ENCODE data around the gene TFR2.
A peak's percentile ranks its signal among the peaks of the same experiment; 100 is the strongest.

TFR2 gene

DNA sequence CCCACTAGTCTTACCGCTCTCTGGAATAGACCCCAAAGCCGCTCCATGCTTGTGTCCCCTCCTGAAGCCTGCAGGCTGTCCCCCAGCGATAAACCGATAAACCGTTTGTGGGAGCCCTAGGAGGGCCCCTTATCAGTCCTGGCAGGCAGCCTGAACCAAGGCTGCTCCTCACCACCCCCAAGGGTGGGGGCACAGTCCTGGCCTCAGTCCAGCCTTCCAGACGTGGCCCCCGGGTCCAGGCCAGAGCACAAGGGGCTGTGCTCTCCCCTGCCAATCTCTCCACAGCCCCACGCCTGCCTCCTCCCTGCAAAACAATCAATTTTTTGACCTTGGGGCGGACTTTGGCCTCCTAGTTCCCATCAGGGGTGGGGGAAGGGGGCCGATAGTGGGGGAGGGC is at the start of gene TFR2:
TSS of gene TFR2 (minus strand) at position 90 of the 397 bp plus-strand sequence. CDS start at position 47, 43 bp downstream.
- TF ChIP-seq GATA1 (IDR thresholded peaks at IDR 0.05; ENCODE audit: low read depth, low read length) (peak; percentile 90), POLR2A (IDR thresholded peaks at IDR 0.05; ENCODE audit: low read length) (peak; percentile 59)
- DNase-seq = peak; percentile 96 to 99

DNA sequence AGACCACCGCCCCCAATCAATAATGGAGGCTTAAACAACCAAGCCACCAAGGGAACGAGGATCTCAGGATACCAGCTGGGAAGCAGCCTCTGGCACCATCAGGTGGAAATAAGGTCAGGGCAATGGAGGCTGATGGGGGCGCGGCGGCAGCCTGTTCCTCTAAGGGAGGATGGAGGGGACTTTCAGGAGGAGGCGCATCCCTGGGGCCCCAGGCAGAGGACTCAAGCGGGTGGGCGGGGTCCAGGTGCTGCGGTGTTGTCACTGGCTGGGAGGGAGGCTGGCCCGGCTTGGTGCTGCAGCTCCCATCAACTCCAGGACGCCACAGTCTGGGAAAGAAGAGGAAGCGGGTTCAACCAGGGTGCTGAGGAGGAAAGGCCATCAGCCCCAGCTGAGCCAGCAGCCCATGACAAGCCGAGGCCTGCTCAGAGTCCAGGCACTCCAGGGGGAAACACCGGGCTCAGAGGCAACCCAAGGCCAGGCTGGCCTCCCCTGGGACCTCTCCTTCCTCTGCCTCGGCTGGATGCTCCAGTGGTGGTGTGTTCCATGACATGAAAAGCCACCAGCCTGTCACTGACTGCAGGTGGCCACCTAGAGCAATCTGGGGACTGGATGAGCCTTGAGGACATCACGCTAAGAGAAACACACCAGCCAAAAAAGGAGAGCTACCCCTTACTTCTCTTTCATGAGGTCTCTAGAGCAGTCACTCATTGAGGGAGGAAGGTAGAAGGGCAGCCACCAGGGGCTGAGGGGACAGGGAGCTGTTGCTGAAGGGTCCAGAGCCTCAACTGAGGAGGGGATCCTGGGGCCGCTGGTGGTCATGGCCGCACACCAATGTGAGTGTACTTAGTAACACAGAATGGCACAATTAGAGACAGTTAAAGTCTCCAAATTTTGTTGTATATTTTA is 48.1 kb upstream of the TFR2 start:
- no peak for DNase-seq
- TF ChIP-seq GATA1 (IDR thresholded peaks at IDR 0.05; ENCODE audit: low read depth, low read length) (no peak), POLR2A (IDR thresholded peaks at IDR 0.05; ENCODE audit: low read length) (no peak)

DNA sequence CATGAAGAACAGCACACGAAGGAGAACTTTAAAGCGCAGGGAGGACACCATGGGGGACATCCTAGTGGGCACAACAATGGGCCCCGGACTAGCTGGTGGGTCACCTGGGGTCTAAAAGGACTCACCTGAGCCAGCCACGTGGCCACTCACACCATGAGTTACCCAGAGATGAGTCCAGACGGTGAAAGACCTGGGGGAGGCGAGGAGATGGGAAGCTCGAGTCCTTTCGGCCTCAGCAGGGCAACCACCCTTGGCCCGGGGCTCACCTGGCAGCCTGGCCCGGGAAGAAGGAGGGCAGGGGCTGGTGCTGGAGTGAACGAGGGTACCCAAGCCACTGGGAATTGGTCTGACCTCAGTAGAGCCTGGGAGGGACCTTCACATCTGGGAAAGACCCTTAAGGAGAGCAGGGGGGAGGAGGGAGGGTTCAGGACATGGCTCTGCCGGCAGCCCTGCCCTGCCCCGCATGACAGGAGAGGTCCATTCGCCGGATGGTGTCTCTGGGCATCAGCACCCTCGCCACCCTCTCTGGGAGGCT is 47.0 kb upstream of the TFR2 start:
- DNase-seq = no peak
- TF ChIP-seq GATA1 (IDR thresholded peaks at IDR 0.05; ENCODE audit: low read depth, low read length) (no peak), POLR2A (IDR thresholded peaks at IDR 0.05; ENCODE audit: low read length) (no peak)

DNA sequence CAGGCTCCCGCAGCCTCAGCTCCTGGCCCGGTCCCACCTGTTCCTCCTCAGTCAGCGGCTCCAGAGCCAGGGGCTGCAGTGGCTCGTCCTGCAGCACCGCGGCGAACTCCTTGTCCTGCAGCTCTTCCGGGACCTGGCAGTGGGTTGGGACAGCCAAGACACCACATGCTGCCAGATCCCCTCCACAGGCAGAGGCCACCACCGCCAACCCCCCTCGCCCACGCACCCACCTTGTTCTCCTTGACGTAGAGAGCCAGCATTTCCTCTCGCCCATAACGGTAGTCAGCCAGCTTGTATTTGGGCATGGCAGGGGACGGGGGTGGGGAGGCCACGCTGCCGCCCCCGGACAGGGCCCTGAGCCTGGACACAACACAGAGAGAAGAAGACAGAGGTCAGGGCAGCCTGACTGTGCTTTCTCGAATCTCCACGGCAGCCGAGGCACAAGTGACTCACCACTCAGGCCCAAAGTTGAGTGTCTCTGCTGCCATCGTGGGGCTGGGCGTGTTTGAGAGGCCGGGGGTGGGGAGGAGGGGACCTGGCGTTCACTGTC is 46.5 kb upstream of the TFR2 start:
- TF ChIP-seq GATA1 (IDR thresholded peaks at IDR 0.05; ENCODE audit: low read depth, low read length) = no peak
- no peak for TF ChIP-seq POLR2A (IDR thresholded peaks at IDR 0.05; ENCODE audit: low read length)
- no peak for DNase-seq

GRCh38 chr7:100687261-100687660 is 45.9 kb upstream of the TFR2 start:
- DNase-seq = no peak
- no peak for TF ChIP-seq GATA1 (IDR thresholded peaks at IDR 0.05; ENCODE audit: low read depth, low read length)
- no peak for TF ChIP-seq POLR2A (IDR thresholded peaks at IDR 0.05; ENCODE audit: low read length)

DNA sequence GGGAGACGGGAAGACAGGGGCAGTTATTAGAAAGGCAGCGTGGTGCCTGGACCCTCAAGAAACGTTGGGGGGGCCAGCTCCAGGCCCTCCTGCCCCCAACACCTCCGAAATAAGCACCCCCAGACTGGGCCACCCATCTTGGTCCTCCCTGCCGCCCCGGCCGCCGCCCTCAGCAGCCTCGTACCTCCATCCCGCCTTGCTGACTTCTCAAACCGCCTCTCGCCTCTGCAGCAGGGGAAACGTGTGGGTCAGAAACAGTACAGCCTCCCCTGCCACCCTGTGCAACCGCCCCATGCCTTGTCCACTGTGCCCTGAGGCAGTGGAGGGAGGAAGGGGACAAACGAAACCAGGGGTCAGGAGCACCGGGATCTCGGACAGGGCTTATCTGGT is 45.5 kb upstream of the TFR2 start:
- TF ChIP-seq POLR2A (IDR thresholded peaks at IDR 0.05; ENCODE audit: low read length) = no peak
- no peak for TF ChIP-seq GATA1 (IDR thresholded peaks at IDR 0.05; ENCODE audit: low read depth, low read length)
- no peak for DNase-seq

DNA sequence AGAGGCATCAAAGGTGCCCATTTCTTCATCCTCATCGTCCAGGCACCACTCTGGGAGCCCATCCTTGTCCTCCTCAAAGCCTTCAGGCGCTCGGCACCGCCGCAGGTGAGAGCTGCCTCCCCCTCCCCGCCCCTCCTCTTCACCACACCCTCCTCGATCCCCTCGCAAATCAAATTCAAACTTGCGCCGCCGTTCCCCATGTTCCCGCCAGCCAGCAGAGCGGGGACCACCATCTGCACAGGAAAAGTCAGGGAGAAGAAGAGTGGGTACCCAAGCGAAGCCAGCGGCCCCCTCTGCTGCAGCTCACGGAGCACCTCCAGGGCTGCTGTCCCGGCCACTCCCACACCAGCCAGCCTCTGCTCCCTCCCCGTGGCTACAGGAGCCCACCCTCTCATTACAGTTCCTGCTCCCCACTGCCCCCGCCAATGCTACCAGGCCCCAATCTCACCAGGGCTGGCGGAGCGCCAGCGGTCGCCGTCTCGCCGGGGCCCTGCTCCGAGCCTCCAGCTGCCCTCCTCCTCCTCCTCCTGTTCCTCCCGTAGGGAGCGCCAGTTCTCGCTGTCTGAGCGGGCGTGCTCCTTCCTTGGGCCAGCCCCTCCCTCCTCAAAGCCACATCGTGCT is 45.0 kb upstream of the TFR2 start:
- DNase-seq = no peak

GRCh38 chr7:100685631-100686145 is 44.3 kb upstream of the TFR2 start:
- no peak for DNase-seq
- no peak for TF ChIP-seq POLR2A (IDR thresholded peaks at IDR 0.05; ENCODE audit: low read length)
- TF ChIP-seq GATA1 (IDR thresholded peaks at IDR 0.05; ENCODE audit: low read depth, low read length) = no peak

More for the DNA sequence above, 45.0 kb upstream of the TFR2 start:
- TF ChIP-seq GATA1 (IDR thresholded peaks at IDR 0.05; ENCODE audit: low read depth, low read length) (no peak), POLR2A (IDR thresholded peaks at IDR 0.05; ENCODE audit: low read length) (no peak)

- no peak for DNase-seq
- TF ChIP-seq POLR2A (IDR thresholded peaks at IDR 0.05; ENCODE audit: low read length) = no peak
- no peak for TF ChIP-seq GATA1 (IDR thresholded peaks at IDR 0.05; ENCODE audit: low read depth, low read length)
Measured at GRCh38 chr7:100685049-100685605, 43.8 kb upstream of the TFR2 start.

DNA sequence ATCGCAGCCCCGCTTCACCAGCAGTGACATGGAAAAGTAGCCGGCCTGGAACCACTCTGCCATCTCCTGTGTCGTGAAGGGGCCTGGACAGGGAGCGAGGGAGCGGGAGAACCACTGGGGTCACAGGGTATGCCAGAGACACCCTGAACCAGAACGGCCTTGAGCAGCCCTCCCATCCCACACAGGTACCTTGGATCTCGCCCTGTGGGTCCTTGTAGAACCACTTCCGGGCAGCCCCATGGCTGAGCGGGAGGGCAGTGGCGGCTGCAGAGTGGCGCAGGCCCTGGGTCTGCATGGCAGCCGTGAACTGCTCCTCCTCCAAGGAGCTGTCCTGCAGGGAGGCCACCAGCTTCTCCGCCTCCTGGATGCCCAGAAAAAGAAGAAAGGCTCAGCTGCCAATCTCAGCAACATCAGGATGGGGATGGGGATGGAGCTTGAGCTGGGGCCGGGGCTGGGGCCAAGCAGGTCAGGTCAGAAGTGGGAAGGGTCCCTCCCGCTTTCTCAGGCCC is 43.2 kb upstream of the TFR2 start:
- no peak for DNase-seq
- TF ChIP-seq POLR2A (IDR thresholded peaks at IDR 0.05; ENCODE audit: low read length) = no peak
- TF ChIP-seq GATA1 (IDR thresholded peaks at IDR 0.05; ENCODE audit: low read depth, low read length) = no peak

DNA sequence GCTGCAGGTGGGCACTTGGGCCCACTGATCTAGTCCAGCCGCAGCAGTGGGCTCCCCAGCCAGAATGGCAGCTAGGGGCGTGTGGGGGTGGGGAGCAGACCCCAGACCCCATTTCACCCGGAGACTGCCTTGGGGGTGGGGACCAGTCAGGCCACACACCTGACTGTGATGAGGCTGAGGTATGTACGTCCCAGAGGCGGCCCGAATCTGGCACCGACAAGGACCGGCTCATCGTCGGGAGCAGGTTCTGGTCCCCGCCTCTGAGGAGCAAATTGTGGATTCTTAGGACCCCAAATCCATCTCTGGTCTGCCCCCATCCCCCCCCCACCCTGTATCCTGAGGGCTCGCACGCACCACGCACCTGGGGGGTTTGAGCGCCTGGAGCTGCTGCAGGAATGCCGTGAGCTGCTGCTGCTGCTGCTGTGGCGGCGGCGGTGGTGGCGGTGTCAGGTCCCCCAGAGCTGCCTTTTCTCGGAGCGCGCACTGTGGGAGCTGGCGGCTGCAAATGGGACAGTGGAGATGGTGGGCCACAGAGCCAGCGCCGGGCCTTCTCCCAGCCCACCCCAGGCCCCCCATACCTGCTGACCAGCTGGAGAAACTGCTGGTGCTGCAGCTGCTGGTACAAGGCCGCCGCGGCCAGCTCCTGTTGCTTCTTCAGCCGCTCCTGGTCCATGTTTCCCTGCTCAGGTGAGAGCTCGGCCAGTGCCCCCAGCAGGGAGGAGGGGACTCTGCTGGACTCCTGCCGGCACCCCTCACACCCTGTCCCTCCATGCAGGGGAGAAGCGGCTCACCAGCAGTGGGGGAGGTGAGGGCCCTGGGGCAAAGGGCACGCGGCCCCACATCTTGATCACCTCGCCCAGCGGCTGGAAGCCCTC is 42.5 kb upstream of the TFR2 start:
- TF ChIP-seq POLR2A (IDR thresholded peaks at IDR 0.05; ENCODE audit: low read length) (no peak), GATA1 (IDR thresholded peaks at IDR 0.05; ENCODE audit: low read depth, low read length) (no peak)
- no peak for DNase-seq

DNA sequence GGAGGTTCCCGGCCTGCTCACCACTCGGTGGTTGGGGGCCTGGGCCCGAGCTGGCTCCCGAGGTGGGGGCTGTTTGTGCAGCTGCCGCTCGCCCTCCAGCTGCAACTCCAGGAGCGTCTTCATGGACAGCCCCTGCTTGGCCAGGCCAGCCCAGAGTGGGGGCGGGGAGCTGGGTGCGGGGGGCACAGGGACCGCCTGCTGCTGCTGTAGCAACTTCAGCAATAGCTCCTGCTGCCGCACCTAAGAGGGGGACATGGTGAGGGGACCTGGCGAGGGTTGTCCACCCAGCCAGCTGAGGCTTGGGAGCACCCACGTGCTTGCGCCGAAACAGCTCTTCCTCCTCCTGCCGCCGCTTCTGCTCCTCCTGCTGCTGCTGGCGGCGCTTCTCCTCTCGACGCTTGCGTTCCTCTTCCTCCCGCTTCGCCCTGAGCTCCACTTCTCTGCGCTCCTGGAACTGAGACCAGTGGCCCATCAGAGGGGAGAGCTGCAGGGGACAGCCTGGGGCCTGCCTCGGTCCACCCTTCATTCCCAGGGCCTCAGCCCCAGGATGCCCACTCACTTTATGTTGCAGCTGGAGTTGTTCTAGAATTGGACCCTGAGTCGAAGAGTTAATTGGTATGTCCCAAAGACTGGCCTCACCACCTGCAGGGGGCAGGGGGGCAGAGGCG is 41.8 kb upstream of the TFR2 start:
- TF ChIP-seq POLR2A (IDR thresholded peaks at IDR 0.05; ENCODE audit: low read length) = no peak
- no peak for TF ChIP-seq GATA1 (IDR thresholded peaks at IDR 0.05; ENCODE audit: low read depth, low read length)
- DNase-seq = no peak

All from erythroblast (primary cell).